GM12892 (cell line): Measurements from ENCODE around the gene SPARC.

Source experiments
- POLR2A ChIP-seq: IDR thresholded peaks from 2 replicates; pipeline ENCODE4 v1.6.1; 2011; ENCODE audit warnings: low read depth, low read length, control low read depth
- POLR2AphosphoS5 ChIP-seq: IDR thresholded peaks from 2 replicates; pipeline ENCODE4 v1.6.1; 2011; ENCODE audit warnings: low read depth, low read length, control low read depth
- TAF1 ChIP-seq: IDR thresholded peaks from 2 replicates; pipeline ENCODE4 v1.6.1; 2011; ENCODE audit warnings: low read depth, mild to moderate bottlenecking, control low read depth, low read length, borderline replicate concordance

DNA sequence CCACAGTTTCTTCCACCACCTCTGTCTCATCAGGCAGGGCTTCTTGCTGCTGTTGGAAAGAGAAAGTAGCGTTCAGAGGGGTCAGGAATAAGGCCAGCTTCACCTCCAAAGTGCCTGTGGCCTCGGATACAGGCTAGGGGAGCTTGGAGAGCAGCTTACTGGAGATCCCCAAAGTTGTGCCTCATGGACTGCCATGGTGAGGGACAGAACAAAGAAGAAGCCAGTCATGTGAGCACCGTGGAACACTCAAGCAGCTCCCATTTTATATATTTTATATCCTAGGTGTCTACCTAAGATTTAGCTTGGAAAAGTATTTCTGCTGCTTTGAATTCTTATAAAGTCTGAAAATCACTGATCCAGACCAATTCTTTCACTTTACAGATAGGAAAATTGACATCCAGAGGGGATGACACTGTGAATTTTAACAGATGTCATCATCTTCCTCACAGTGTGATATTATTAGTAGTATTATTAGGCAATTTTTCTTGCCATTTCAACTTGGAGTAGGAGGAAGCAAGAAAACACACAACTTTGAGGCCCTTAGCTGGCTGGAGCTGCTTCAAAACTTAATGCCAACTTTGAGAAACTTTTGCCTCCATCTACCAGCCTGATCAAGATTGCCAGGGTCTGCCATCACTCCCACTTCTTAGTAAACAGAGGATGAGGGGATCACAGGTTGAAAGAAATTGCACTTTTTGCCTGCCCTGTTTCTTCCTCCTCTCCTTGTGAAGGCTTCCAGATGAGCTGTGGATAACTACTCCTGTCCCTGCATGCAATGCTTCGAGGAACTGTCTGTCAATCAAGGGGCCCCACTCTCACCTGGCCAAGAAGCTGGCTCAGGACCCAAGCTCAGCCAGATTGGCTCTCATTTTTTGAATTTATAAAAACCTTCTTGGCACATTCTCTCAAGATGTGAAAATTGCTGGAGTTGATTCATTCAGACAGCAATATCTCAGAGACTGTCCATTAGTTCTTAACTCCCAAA, 11.8 kb downstream of the SPARC start:
- TF ChIP-seq POLR2A (no peak), TAF1 (no peak), POLR2AphosphoS5 (no peak)
